Mucosa of stomach (tissue), 1 donor: ENCODE measurements around the gene PDK2.
A peak's percentile ranks its signal among the peaks of the same experiment; 100 is the strongest.

ENCODE experiments used
- H3K27me3 ChIP-seq: one replicate; pipeline ENCODE4 v1.7.0; 2013; ENCODE audit warnings: mild to moderate bottlenecking, low read length; ENCODE audit not compliant: control insufficient read depth, insufficient read depth
- H3K36me3 ChIP-seq: one replicate; pipeline ENCODE4 v1.7.0; 2013; ENCODE audit warnings: low read length; ENCODE audit not compliant: control insufficient read depth, insufficient read depth
- H3K4me1 ChIP-seq: one replicate; pipeline ENCODE4 v1.7.0; 2013; ENCODE audit warnings: mild to moderate bottlenecking, low read length; ENCODE audit not compliant: control insufficient read depth, insufficient read depth
- H3K4me3 ChIP-seq: one replicate; pipeline ENCODE4 v1.7.0; 2013; ENCODE audit warnings: low read length
- H3K9ac ChIP-seq: one replicate; pipeline ENCODE4 v1.7.0; 2013; ENCODE audit warnings: mild to moderate bottlenecking, low read length, moderate library complexity
- H3K9me3 ChIP-seq: one replicate; pipeline ENCODE4 v1.7.0; 2013; ENCODE audit warnings: mild to moderate bottlenecking, low read length, moderate library complexity; ENCODE audit not compliant: control insufficient read depth
- donor health status: Pancreatic carcinoma.

The PDK2 gene

GRCh38 chr17:50118076-50118827 is 23.1 kb downstream of the PDK2 start:
- no peak overlapping the region for H3K9ac ChIP-seq
- no peaks in the 10 kb centered on the region for H3K9me3 ChIP-seq
- H3K4me1 ChIP-seq: peaks cover 9% of the 10 kb centered on the region
- no peak overlapping the region for H3K4me3 ChIP-seq
- peaks cover 17% of the 10 kb centered on the region for H3K27me3 ChIP-seq
- H3K36me3 ChIP-seq: no peaks in the 10 kb centered on the region

- Histone ChIP-seq H3K9ac (no peak overlapping the region), H3K4me1 (peaks cover 13% of the 10 kb centered on the region), H3K9me3 (no peaks in the 10 kb centered on the region), H3K4me3 (no peak overlapping the region), H3K36me3 (no peaks in the 10 kb centered on the region), H3K27me3 (peaks cover 17% of the 10 kb centered on the region)
Measured at GRCh38 chr17:50118828-50119218, 23.7 kb downstream of the PDK2 start.

GRCh38 chr17:50120475-50121253 is 25.5 kb downstream of the PDK2 start:
- Histone ChIP-seq H3K27me3 (peaks cover 17% of the 10 kb centered on the region), H3K4me3 (no peak overlapping the region), H3K9me3 (no peaks in the 10 kb centered on the region), H3K4me1 (peaks cover 17% of the 10 kb centered on the region), H3K9ac (no peak overlapping the region), H3K36me3 (no peaks in the 10 kb centered on the region)

GRCh38 chr17:50122945-50123344 is 27.8 kb downstream of the PDK2 start:
- no peak overlapping the region for H3K9ac ChIP-seq
- peaks cover 8% of the 10 kb centered on the region for H3K27me3 ChIP-seq
- H3K4me1 ChIP-seq: peaks cover 11% of the 10 kb centered on the region
- no peak overlapping the region for H3K4me3 ChIP-seq
- no peaks in the 10 kb centered on the region for H3K9me3 ChIP-seq
- no peaks in the 10 kb centered on the region for H3K36me3 ChIP-seq

GRCh38 chr17:50123649-50124349 is 28.6 kb downstream of the PDK2 start:
- Histone ChIP-seq H3K36me3 (no peaks in the 10 kb centered on the region), H3K9ac (no peak overlapping the region), H3K4me3 (no peak overlapping the region), H3K4me1 (peaks cover 18% of the 10 kb centered on the region), H3K27me3 (peaks cover 10% of the 10 kb centered on the region), H3K9me3 (no peaks in the 10 kb centered on the region)

GRCh38 chr17:50125420-50125997 is 30.4 kb downstream of the PDK2 start:
- no peaks in the 10 kb centered on the region for H3K36me3 ChIP-seq
- H3K9me3 ChIP-seq: no peaks in the 10 kb centered on the region
- H3K27me3 ChIP-seq: peaks cover 23% of the 10 kb centered on the region
- no peak overlapping the region for H3K4me3 ChIP-seq
- H3K9ac ChIP-seq: no peak overlapping the region
- peaks cover 20% of the 10 kb centered on the region for H3K4me1 ChIP-seq

GRCh38 chr17:50127697-50128361 is 32.7 kb downstream of the PDK2 start:
- Histone ChIP-seq H3K9me3 (no peaks in the 10 kb centered on the region), H3K27me3 (peaks cover 28% of the 10 kb centered on the region), H3K4me3 (no peak overlapping the region), H3K9ac (no peak overlapping the region), H3K36me3 (no peaks in the 10 kb centered on the region), H3K4me1 (peaks cover 22% of the 10 kb centered on the region)

GRCh38 chr17:50128441-50129352 is 33.5 kb downstream of the PDK2 start:
- Histone ChIP-seq H3K9ac (peak overlapping the region; percentile 28), H3K4me3 (peak overlapping the region; percentile 31), H3K27me3 (peaks cover 28% of the 10 kb centered on the region), H3K4me1 (peaks cover 27% of the 10 kb centered on the region), H3K9me3 (no peaks in the 10 kb centered on the region), H3K36me3 (no peaks in the 10 kb centered on the region)

- Histone ChIP-seq H3K4me3 (no peak overlapping the region), H3K9me3 (no peaks in the 10 kb centered on the region), H3K4me1 (peaks cover 22% of the 10 kb centered on the region), H3K9ac (no peak overlapping the region), H3K27me3 (peaks cover 28% of the 10 kb centered on the region), H3K36me3 (no peaks in the 10 kb centered on the region)
Measured at GRCh38 chr17:50129353-50129727, 34.2 kb downstream of the PDK2 start.

GRCh38 chr17:50129728-50130558 is 34.8 kb downstream of the PDK2 start, which contains the start of gene SAMD14:
Gene SAMD14 (minus strand): TSS chr17:50130160. CDS start chr17:50124959, 5,201 bp downstream.
- peak within 1 kb of the TSS; percentile 28 for H3K9ac ChIP-seq
- H3K36me3 ChIP-seq: no peaks in the 10 kb centered on the region
- H3K27me3 ChIP-seq: peaks cover 28% of the 10 kb centered on the region
- H3K4me1 ChIP-seq: peaks cover 22% of the 10 kb centered on the region
- no peaks in the 10 kb centered on the region for H3K9me3 ChIP-seq
- H3K4me3 ChIP-seq: peak within 1 kb of the TSS; percentile 31
